Esophagus squamous epithelium (tissue), 4 donors: ENCODE results near the gene PREP.

ENCODE experiments used
- CTCF ChIP-seq, 6 experiments: fragments of 450-650 bp in 4 of 6; fragments of 200-600 bp in 2 of 6; sonication (generic) in 2 of 6; IDR thresholded peaks; one replicate each; pipeline ENCODE4 v1.5.1; 2016 to 2019; ENCODE audit warnings: antibody characterized with exemption in 6 of 6, mild to moderate bottlenecking in 4 of 6, moderate library complexity in 4 of 6
- POLR2A ChIP-seq, 4 donors: fragments of 450-650 bp; IDR thresholded peaks; one replicate each; pipeline ENCODE4 v1.6.1; 2017; ENCODE audit warnings: antibody characterized with exemption in 4 of 4, mild to moderate bottlenecking in 4 of 4, moderate library complexity in 3 of 4

GRCh38 chr6:105388392-105388791 lies 14.5 kb downstream of the PREP start:
- TF ChIP-seq CTCF (IDR thresholded peaks at IDR 0.05) = no peak
- TF ChIP-seq POLR2A (IDR thresholded peaks at IDR 0.05) = no peak
